RWPE1 (cell line): ENCODE data around the gene ABCD3.
A peak's percentile ranks its signal among the peaks of the same experiment; 100 is the strongest.

Experiments
- CTCF ChIA-PET: fragments of 350-600 bp; sonication (Branson Sonifier 250); formaldehyde crosslinking; extraction: SDS; loops from one replicate; lab custom pipeline; 2021; lab: Yijun Ruan, JAX
- POLR2A ChIA-PET: fragments of 400-600 bp; formaldehyde crosslinking; extraction: SDS; loops from one replicate; lab custom pipeline; 2020; ENCODE audit warnings: antibody characterized with exemption; ENCODE audit not compliant: low non-redundant PET; lab: Yijun Ruan, JAX
- DNase-seq: peaks from one replicate; pipeline ENCODE4 v3.0.0; 2012; ENCODE audit warnings: low spot score
- H3K27ac ChIP-seq: fragments of 450-650 bp; 2 replicates; pipeline ENCODE4 v1.5.1; 2017
- TF ChIP-seq, protein P1 (sequence below): fragments of 450-650 bp; conservative IDR thresholded peaks from 2 replicates; pipeline ENCODE4 v1.5.1; 2017; ENCODE audit warnings: low read depth, mild to moderate bottlenecking

The ABCD3 gene

DNA sequence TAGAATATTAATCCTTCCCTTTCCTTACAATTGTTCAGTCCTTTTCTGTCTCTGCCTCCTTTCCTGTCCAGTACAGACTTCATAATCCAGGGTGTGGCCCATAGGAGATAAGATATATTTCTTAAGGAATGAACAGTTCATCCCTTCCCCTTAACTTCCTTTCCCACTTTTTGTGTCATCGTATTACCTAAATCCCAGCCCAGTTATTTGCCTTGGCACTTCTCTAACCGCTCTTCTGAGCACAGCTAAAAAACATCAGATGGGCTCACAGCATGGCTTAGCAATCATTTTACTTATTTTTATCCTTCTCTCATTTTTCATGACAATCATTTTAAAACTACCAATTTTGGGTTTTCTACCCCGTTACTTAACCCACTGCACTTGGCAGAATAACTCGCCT lies 83.7 kb downstream of the ABCD3 start:
- no peak for DNase-seq
- ChIA-PET CTCF (no interaction called here), POLR2A (no interaction called here)
- H3K27ac ChIP-seq = no peak overlapping the region
- TF ChIP-seq, protein P1, sequence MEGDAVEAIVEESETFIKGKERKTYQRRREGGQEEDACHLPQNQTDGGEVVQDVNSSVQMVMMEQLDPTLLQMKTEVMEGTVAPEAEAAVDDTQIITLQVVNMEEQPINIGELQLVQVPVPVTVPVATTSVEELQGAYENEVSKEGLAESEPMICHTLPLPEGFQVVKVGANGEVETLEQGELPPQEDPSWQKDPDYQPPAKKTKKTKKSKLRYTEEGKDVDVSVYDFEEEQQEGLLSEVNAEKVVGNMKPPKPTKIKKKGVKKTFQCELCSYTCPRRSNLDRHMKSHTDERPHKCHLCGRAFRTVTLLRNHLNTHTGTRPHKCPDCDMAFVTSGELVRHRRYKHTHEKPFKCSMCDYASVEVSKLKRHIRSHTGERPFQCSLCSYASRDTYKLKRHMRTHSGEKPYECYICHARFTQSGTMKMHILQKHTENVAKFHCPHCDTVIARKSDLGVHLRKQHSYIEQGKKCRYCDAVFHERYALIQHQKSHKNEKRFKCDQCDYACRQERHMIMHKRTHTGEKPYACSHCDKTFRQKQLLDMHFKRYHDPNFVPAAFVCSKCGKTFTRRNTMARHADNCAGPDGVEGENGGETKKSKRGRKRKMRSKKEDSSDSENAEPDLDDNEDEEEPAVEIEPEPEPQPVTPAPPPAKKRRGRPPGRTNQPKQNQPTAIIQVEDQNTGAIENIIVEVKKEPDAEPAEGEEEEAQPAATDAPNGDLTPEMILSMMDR = no peak

GRCh38 chr1:94503153-94503552 lies 85.0 kb downstream of the ABCD3 start:
- H3K27ac ChIP-seq = no peak overlapping the region
- DNase-seq = no peak
- TF ChIP-seq, protein P1 = no peak
- ChIA-PET CTCF (interaction anchor here (1.0 kb wide), 1 partner anchor 463 kb away, joined by 12 read pairs; no protein-coding TSS in a partner anchor), POLR2A (no interaction called here)

DNA sequence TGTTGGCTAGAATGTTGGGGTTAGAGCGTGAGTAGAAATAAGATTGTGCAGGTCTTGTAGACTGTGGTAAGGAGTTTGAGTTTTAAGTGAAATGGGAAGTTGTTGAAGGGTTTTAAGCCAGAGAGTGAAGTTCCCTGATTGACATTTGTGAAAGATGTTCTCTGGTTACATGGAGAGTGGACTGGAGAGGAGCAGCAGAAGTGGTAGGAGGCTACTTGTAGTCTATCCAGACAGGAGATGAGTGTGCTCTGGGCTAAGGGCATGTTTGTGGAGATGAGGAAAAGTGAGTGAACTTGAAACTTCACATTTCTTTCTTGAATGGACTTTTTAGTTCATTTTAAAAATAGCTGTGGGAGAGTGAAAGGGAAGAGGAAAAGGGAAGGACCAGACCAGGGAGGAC lies 86.4 kb downstream of the ABCD3 start:
- TF ChIP-seq, protein P1 = no peak
- DNase-seq = no peak
- CTCF ChIA-PET = interaction anchor here (0.9 kb wide), 1 partner anchor 23 kb away, joined by 13 read pairs; no protein-coding TSS in a partner anchor
- POLR2A ChIA-PET = no interaction called here
- no peak overlapping the region for H3K27ac ChIP-seq

DNA sequence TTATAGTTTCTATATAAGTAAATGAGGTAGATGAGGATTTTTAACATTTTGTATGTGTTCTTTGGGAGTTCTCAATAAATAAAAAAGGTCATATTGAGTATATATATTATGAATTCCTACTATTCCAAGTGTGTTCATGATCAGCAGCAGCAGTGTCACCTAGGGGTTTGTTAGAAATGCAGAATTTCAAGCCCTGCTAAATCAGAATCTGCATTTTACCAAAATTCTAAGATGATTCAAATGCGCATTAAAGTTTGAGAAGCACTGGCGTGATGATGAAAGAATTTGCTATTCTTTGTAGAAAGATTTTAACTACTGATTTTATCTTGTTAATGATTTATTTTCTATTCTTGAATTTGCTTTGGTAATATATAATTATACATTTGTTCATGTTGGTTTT lies 94.6 kb downstream of the ABCD3 start:
- TF ChIP-seq, protein P1 = no peak
- POLR2A ChIA-PET = no interaction called here
- H3K27ac ChIP-seq = no peak overlapping the region
- DNase-seq = no peak
- CTCF ChIA-PET = interaction anchor here (0.8 to 1.2 kb wide), 3 partner anchors 31 to 293 kb away, joined by 3 to 4 read pairs (median 4); no protein-coding TSS in a partner anchor

GRCh38 chr1:94514095-94514727 lies 96.0 kb downstream of the ABCD3 start:
- no peak overlapping the region for H3K27ac ChIP-seq
- TF ChIP-seq, protein P1 = peak; percentile 70
- POLR2A ChIA-PET = no interaction called here
- DNase-seq = no peak
- CTCF ChIA-PET = interaction anchor here (0.6 to 0.8 kb wide), 2 partner anchors 199 to 291 kb away, joined by 3 read pairs; no protein-coding TSS in a partner anchor

- POLR2A ChIA-PET = no interaction called here
- DNase-seq = no peak
- CTCF ChIA-PET = interaction anchor here (0.6 to 1.9 kb wide), 2 partner anchors 42 to 291 kb away, joined by 3 to 7 read pairs; no protein-coding TSS in a partner anchor
- TF ChIP-seq, protein P1 = no peak
- H3K27ac ChIP-seq = no peak overlapping the region
Measured at GRCh38 chr1:94515296-94515947, 97.2 kb downstream of the ABCD3 start.
